Measurements from ENCODE around the gene PDIA5. TPM values are rescaled to one million over a fixed set of nuclear protein-coding genes. Genes with fewer than 3 reads are reported as not detected.

PDIA5 gene
- total RNA-seq, 1 experiment from 2014 or later = 41.5 TPM

DNA sequence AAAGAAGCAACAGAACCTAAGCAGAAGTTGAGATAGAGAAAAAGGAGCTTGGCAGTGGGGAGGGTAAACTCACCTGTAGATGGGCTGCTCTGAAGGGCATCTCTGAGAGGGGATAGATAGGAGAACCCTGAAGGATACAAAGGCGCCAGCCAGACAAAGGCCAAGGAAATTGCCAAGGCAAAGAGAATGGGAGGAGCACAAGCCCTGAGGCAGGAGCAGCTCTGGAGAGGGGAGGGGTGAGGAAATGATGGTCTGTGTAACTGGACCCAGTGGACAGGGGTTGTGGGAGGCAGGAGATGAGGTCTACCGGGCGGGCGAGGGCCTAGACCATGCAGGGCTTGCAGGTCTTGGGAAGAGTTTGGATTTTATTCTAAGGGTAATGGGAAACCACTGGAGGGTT is 2.3 kb upstream of the PDIA5 start:
- H3K4me1 Mint-ChIP-seq = peaks cover 26% of the 10 kb centered on the region
- ATAC-seq (no peak), DNase-seq (ENCODE audit: low spot score) (no peak)
- H3K36me3 Mint-ChIP-seq = no peaks in the 10 kb centered on the region
- H3K27me3 Mint-ChIP-seq (ENCODE audit: low read depth) = peaks cover 36% of the 10 kb centered on the region
- POLR2A ChIA-PET = no interaction called here
- TF ChIP-seq NR2C2 (CRISPR knock-in tag; IDR thresholded peaks at IDR 0.05) (no peak), FOXP4 (CRISPR knock-in tag; IDR thresholded peaks at IDR 0.05) (no peak), RELA (CRISPR knock-in tag; IDR thresholded peaks at IDR 0.05; ENCODE audit: borderline replicate concordance) (no peak), E2F1 (CRISPR knock-in tag; IDR thresholded peaks at IDR 0.05) (no peak), FOXK1 (CRISPR knock-in tag; IDR thresholded peaks at IDR 0.05) (no peak), RORB (CRISPR knock-in tag; IDR thresholded peaks at IDR 0.05) (no peak), TP53 (CRISPR knock-in tag; IDR thresholded peaks at IDR 0.05) (no peak), OVOL2 (CRISPR knock-in tag; IDR thresholded peaks at IDR 0.05; ENCODE audit: borderline replicate concordance) (no peak), ZNF423 (CRISPR knock-in tag; IDR thresholded peaks at IDR 0.05) (no peak)
- TF ChIP-seq, protein P1, sequence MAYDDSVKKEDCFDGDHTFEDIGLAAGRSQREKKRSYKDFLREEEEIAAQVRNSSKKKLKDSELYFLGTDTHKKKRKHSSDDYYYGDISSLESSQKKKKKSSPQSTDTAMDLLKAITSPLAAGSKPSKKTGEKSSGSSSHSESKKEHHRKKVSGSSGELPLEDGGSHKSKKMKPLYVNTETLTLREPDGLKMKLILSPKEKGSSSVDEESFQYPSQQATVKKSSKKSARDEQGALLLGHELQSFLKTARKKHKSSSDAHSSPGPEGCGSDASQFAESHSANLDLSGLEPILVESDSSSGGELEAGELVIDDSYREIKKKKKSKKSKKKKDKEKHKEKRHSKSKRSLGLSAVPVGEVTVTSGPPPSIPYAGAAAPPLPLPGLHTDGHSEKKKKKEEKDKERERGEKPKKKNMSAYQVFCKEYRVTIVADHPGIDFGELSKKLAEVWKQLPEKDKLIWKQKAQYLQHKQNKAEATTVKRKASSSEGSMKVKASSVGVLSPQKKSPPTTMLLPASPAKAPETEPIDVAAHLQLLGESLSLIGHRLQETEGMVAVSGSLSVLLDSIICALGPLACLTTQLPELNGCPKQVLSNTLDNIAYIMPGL (CRISPR knock-in tag; IDR thresholded peaks at IDR 0.05) = no peak
- TF ChIP-seq, protein P2, sequence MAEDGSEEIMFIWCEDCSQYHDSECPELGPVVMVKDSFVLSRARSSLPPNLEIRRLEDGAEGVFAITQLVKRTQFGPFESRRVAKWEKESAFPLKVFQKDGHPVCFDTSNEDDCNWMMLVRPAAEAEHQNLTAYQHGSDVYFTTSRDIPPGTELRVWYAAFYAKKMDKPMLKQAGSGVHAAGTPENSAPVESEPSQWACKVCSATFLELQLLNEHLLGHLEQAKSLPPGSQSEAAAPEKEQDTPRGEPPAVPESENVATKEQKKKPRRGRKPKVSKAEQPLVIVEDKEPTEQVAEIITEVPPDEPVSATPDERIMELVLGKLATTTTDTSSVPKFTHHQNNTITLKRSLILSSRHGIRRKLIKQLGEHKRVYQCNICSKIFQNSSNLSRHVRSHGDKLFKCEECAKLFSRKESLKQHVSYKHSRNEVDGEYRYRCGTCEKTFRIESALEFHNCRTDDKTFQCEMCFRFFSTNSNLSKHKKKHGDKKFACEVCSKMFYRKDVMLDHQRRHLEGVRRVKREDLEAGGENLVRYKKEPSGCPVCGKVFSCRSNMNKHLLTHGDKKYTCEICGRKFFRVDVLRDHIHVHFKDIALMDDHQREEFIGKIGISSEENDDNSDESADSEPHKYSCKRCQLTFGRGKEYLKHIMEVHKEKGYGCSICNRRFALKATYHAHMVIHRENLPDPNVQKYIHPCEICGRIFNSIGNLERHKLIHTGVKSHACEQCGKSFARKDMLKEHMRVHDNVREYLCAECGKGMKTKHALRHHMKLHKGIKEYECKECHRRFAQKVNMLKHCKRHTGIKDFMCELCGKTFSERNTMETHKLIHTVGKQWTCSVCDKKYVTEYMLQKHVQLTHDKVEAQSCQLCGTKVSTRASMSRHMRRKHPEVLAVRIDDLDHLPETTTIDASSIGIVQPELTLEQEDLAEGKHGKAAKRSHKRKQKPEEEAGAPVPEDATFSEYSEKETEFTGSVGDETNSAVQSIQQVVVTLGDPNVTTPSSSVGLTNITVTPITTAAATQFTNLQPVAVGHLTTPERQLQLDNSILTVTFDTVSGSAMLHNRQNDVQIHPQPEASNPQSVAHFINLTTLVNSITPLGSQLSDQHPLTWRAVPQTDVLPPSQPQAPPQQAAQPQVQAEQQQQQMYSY (CRISPR knock-in tag; IDR thresholded peaks at IDR 0.05) = no peak
- TF ChIP-seq, protein P3, sequence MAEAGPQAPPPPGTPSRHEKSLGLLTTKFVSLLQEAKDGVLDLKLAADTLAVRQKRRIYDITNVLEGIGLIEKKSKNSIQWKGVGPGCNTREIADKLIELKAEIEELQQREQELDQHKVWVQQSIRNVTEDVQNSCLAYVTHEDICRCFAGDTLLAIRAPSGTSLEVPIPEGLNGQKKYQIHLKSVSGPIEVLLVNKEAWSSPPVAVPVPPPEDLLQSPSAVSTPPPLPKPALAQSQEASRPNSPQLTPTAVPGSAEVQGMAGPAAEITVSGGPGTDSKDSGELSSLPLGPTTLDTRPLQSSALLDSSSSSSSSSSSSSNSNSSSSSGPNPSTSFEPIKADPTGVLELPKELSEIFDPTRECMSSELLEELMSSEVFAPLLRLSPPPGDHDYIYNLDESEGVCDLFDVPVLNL (CRISPR knock-in tag; IDR thresholded peaks at IDR 0.05; ENCODE audit: borderline replicate concordance, low read depth) = no peak
- H3K27ac Mint-ChIP-seq = no peak overlapping the region
- H3K9me3 Mint-ChIP-seq = peaks cover 5% of the 10 kb centered on the region; the same call in 1 of the 2 replicates
- CTCF ChIA-PET = interaction anchor here (1.3 kb wide), 1 partner anchor 20 kb away, joined by 3 read pairs; no protein-coding TSS in a partner anchor
- H3K4me3 Mint-ChIP-seq = no peak overlapping the region

GRCh38 chr3:123064914-123065313 is 1.9 kb upstream of the PDIA5 start:
- ChIA-PET POLR2A (no interaction called here), CTCF (interaction anchor here (1.3 kb wide), 1 partner anchor 21 kb away, joined by 3 read pairs; no protein-coding TSS in a partner anchor)
- H3K4me3 Mint-ChIP-seq = no peak overlapping the region
- H3K27ac Mint-ChIP-seq = no peak overlapping the region
- no peaks in the 10 kb centered on the region for H3K36me3 Mint-ChIP-seq
- ATAC-seq = no peak
- peaks cover 26% of the 10 kb centered on the region for H3K4me1 Mint-ChIP-seq
- H3K27me3 Mint-ChIP-seq (ENCODE audit: low read depth) = peaks cover 36% of the 10 kb centered on the region
- TF ChIP-seq ZNF232 (CRISPR knock-in tag; IDR thresholded peaks at IDR 0.05) = no peak
- TF ChIP-seq ETV6 (CRISPR knock-in tag; IDR thresholded peaks at IDR 0.05) = no peak
- no peak for TF ChIP-seq HMGA2 (CRISPR knock-in tag; IDR thresholded peaks at IDR 0.05)
- no peak for TF ChIP-seq SP1 (CRISPR knock-in tag; conservative IDR thresholded peaks at IDR 0.05)
- no peak for TF ChIP-seq FOXP4 (CRISPR knock-in tag; IDR thresholded peaks at IDR 0.05)
- TF ChIP-seq NR1H2 (CRISPR knock-in tag; IDR thresholded peaks at IDR 0.05) = no peak
- no peak for TF ChIP-seq ERG (CRISPR knock-in tag; IDR thresholded peaks at IDR 0.05)
- TF ChIP-seq JUN (CRISPR knock-in tag; IDR thresholded peaks at IDR 0.05) = no peak
- TF ChIP-seq ZNF138 (CRISPR knock-in tag; conservative IDR thresholded peaks at IDR 0.05) = no peak
- TF ChIP-seq TEAD1 (CRISPR knock-in tag; IDR thresholded peaks at IDR 0.05) = no peak
- TF ChIP-seq, protein P4, sequence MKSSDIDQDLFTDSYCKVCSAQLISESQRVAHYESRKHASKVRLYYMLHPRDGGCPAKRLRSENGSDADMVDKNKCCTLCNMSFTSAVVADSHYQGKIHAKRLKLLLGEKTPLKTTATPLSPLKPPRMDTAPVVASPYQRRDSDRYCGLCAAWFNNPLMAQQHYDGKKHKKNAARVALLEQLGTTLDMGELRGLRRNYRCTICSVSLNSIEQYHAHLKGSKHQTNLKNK (CRISPR knock-in tag; IDR thresholded peaks at IDR 0.05) = no peak
- TF ChIP-seq SMAD3 (CRISPR knock-in tag; IDR thresholded peaks at IDR 0.05; ENCODE audit: borderline replicate concordance) = no peak
- no peak for DNase-seq (ENCODE audit: low spot score)
- peaks cover 5% of the 10 kb centered on the region; the same call in 1 of the 2 replicates for H3K9me3 Mint-ChIP-seq

All from WTC11 (cell line).